SK-N-SH (cell line): ENCODE data around the gene ALPG.

ENCODE experiments used
- EP300 ChIP-seq, 2 experiments: IDR thresholded peaks; 2 replicates each; pipeline versions ENCODE4 v1.4.0 to v1.6.1; 2012; ENCODE audit warnings: borderline replicate concordance in 1 of 2, low read depth in 1 of 2, low read length in 1 of 2
- TAF1 ChIP-seq: IDR thresholded peaks from 2 replicates; pipeline ENCODE4 v1.6.1; 2012; ENCODE audit warnings: low read depth, mild to moderate bottlenecking, low read length, moderate library complexity, borderline replicate concordance
- YY1 ChIP-seq: IDR thresholded peaks from 2 replicates; pipeline ENCODE4 v1.4.0; 2012; ENCODE audit warnings: low read depth, mild to moderate bottlenecking
- TF ChIP-seq, protein P1 (sequence below): fragments of 150-350 bp; IDR thresholded peaks from 2 replicates; pipeline ENCODE4 v1.6.1; 2017; ENCODE audit warnings: antibody characterized with exemption, low read length, low read depth, borderline replicate concordance
- TF ChIP-seq, protein P2 (sequence below): fragments of 200-600 bp; sonication (generic); IDR thresholded peaks from 2 replicates; pipeline ENCODE4 v1.6.1; 2017; ENCODE audit warnings: antibody characterized with exemption, mild to moderate bottlenecking, moderate library complexity
- TF ChIP-seq, protein P3 (sequence below): IDR thresholded peaks from 2 replicates; pipeline ENCODE4; 2012

DNA sequence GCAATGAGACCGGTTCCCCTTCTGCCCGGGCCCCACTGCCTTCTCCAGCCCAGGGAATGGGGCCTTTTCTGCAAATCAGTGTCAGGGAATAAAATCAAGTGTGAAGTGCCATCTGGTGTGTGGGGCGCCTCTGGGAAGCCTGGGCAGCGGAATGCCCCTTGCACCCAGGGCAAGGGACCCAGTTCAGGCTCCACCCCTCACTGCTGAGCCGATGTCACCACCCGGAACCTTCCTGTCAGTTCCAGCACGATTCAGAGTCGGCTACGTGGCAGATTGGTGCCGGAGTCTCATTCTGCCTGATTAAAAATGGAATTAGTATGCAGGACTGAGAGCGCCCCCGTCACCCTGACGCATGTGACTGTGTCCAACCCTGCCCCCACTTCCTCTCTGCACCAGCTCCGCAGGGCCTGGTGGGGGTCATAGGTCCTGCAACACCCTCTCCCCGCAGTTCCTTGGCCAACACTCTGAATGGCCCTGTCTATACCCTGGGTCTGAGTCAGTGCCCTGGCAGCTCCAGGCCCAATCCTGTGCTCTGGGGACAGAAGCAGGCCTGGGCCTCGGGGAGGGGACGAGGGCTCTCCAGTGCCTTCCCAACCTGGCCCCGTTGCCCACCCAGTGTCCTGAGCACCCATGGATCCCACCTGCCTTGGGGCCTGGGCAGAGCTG, 41.1 kb downstream of the ALPG start:
- TF ChIP-seq, protein P1, sequence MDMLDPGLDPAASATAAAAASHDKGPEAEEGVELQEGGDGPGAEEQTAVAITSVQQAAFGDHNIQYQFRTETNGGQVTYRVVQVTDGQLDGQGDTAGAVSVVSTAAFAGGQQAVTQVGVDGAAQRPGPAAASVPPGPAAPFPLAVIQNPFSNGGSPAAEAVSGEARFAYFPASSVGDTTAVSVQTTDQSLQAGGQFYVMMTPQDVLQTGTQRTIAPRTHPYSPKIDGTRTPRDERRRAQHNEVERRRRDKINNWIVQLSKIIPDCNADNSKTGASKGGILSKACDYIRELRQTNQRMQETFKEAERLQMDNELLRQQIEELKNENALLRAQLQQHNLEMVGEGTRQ: no peak
- TF ChIP-seq, protein P2, sequence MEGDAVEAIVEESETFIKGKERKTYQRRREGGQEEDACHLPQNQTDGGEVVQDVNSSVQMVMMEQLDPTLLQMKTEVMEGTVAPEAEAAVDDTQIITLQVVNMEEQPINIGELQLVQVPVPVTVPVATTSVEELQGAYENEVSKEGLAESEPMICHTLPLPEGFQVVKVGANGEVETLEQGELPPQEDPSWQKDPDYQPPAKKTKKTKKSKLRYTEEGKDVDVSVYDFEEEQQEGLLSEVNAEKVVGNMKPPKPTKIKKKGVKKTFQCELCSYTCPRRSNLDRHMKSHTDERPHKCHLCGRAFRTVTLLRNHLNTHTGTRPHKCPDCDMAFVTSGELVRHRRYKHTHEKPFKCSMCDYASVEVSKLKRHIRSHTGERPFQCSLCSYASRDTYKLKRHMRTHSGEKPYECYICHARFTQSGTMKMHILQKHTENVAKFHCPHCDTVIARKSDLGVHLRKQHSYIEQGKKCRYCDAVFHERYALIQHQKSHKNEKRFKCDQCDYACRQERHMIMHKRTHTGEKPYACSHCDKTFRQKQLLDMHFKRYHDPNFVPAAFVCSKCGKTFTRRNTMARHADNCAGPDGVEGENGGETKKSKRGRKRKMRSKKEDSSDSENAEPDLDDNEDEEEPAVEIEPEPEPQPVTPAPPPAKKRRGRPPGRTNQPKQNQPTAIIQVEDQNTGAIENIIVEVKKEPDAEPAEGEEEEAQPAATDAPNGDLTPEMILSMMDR: no peak
- TF ChIP-seq, protein P3, sequence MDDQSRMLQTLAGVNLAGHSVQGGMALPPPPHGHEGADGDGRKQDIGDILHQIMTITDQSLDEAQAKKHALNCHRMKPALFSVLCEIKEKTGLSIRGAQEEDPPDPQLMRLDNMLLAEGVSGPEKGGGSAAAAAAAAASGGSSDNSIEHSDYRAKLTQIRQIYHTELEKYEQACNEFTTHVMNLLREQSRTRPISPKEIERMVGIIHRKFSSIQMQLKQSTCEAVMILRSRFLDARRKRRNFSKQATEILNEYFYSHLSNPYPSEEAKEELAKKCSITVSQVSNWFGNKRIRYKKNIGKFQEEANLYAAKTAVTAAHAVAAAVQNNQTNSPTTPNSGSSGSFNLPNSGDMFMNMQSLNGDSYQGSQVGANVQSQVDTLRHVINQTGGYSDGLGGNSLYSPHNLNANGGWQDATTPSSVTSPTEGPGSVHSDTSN: no peak
- TF ChIP-seq TAF1: no peak
- no peak for TF ChIP-seq YY1
- TF ChIP-seq EP300 (IDR thresholded peaks at IDR 0.05; ENCODE audit: borderline replicate concordance in 1 of 2, low read depth in 1 of 2, low read length in 1 of 2): no peak
